Spleen (tissue), 7 donors: ENCODE results near the gene ATL2.

Source experiments
- CTCF ChIP-seq, 11 experiments: fragments of 200-600 bp in 7 of 11; fragments of 450-650 bp in 4 of 11; sonication (generic) in 4 of 11; IDR thresholded peaks in 8 of 11; conservative IDR thresholded peaks in 3 of 11; 1 replicate in 7 of 11; 2 replicates in 4 of 11; pipeline versions ENCODE4 v1.4.0 to v1.8.0; 2016 to 2021; ENCODE audit warnings: antibody characterized with exemption in 11 of 11, inconsistent platforms in 4 of 11, mild to moderate bottlenecking in 1 of 11
- POLR2A ChIP-seq, 3 donors: fragments of 450-650 bp; IDR thresholded peaks; one replicate each; pipeline ENCODE4 v1.5.1; 2017; ENCODE audit warnings: antibody characterized with exemption in 3 of 3, mild to moderate bottlenecking in 1 of 3
- donor health status: DM: no; HTN: no; CAD: no; lungs with moderate emphysema.
- donor health status: DM: no; HTN: no; CAD: no.
- donor health status: DM: no; HTN: no; CAD: no.

DNA sequence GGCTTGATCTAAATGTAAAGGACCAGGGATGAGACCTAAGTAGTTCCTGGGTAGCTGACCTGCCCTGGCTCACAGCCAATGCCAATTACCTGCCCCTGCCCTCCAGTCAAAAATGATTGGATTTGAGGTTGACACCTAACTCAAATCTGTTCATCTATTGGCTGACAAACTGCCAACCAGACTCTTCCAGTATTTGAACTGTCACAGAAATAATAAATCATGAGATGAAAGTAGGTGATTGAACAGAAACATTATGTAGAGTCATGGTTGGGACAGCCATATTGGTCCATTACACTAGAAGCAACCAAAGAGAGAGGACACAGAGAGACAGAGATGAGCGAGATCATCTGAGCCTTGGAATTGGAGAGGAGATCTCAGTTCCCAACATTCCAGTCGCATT is 109.1 kb downstream of the ATL2 start:
- TF ChIP-seq POLR2A (IDR thresholded peaks at IDR 0.05) (no peak), CTCF (IDR thresholded peaks at IDR 0.05 in 8 of 11, conservative IDR thresholded peaks at IDR 0.05 in 3 of 11) (no peak)
